Cerebellar nuclear complex (tissue), 1 donor: ENCODE data around the gene GLDC.

Experiments used
- DNase-seq, 2 experiments: peaks; one replicate each; lab custom pipeline; 2025; lab: John Stamatoyannopoulos, UW

Gene GLDC

DNA sequence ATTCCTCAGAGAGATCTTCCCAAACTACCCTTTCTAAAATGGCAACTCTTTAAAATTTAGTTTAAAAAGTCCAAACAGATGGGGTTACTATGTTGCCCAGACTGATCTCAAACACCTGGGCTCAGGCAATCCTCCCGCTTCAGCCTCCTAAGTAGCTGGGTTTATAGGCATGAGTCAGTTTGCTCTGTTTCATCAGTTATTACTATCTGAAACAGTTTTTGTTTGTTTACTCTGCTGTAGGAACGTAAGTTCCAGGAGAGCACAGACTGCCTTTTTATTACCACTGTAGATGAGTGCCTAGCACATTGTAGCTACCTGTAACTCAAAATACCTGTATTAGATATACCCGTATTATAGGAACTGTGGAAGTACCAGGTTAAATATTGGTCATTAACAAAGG lies 143.1 kb downstream of the GLDC start:
- DNase-seq = no peak

DNA sequence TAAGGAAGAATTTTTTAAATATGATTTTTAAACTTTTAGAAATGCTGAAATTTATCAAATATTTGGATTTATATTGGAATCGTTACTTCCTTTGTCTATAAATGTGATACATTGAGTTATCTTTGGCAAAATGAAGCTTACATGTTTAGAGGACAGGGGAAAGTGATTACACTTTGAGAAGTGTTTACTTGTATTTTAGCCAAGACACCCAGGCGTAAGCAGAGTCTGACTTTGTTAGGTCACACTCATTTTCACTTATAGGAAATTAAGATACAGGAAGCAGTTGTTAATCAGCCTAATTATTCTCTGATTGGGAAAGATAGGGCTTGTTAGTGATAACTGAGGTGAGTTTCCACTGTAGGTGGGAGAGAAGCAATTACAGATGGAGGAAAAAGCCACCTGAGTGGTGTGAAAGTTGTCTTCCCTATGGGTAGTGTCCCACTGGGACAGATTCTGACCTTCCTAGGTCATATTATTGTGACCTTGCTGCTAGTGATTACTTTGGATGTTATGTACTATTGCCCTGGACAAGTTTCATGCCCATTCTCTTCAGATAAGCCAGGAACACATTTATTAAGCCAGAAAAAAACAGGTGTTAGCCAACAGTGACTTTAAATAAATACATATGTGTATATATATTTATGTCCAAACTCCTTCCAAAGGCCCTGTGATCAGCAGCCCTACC lies 143.9 kb downstream of the GLDC start:
- DNase-seq = no peak

- DNase-seq = no peak
These were observed 146.5 kb downstream of the GLDC start for GRCh38 chr9:6498982-6499381.

- DNase-seq = no peak
These were observed 150.1 kb downstream of the GLDC start for GRCh38 chr9:6495466-6495865.

GRCh38 chr9:6490863-6491262 lies 154.7 kb downstream of the GLDC start:
- no peak for DNase-seq

DNA sequence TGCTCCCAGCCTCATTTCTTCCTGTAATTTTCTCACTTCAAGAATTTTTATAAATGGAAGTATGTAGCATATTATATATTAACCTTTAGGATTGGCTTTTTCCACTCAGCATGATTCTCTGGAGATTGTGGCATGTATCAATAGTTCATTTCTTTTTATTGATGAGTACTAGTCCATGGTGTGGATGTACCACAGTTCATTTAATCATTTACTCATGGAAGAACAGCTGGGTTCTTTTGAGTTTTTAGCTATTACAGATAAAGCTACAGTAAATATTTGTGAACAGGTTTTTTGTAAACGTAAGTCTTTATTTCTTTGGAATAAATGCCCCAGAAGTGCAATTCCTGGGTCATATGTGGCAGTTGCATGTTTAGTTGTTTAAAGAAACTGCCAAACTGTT lies 156.4 kb downstream of the GLDC start:
- DNase-seq = no peak

DNA sequence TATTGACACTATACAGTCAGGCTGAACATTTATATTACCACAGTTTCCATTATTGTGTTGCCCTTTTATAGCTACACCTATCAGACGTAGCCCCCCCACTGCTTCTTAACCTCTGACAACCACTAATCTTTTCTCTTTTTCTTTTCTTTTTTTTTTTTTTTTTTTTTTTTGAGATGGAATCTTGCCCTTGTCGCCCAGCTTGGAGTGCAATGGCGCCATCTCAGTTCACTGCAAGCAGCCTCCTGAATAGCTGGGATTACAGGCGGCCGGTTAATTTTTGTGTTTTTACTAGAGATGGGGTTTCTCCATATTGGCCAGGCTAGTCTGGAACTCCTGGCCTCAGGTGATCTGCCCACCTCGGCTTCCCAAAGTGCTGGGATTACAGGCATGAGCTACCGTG lies 157.1 kb downstream of the GLDC start:
- DNase-seq = no peak

- DNase-seq = peak in 1 of 2 experiments; percentile 13
These were observed 161.3 kb downstream of the GLDC start for GRCh38 chr9:6484210-6484609.
